Erythroblast (primary cell): ENCODE measurements around the gene CMBL.

Experiments used
- GATA1 ChIP-seq: IDR thresholded peaks from 2 replicates; pipeline ENCODE4 v1.6.1; 2011; ENCODE audit warnings: low read depth, mild to moderate bottlenecking, control low read depth, low read length, moderate library complexity
- POLR2A ChIP-seq: IDR thresholded peaks from 2 replicates; pipeline ENCODE4 v1.6.1; 2011; ENCODE audit warnings: mild to moderate bottlenecking, low read length

DNA sequence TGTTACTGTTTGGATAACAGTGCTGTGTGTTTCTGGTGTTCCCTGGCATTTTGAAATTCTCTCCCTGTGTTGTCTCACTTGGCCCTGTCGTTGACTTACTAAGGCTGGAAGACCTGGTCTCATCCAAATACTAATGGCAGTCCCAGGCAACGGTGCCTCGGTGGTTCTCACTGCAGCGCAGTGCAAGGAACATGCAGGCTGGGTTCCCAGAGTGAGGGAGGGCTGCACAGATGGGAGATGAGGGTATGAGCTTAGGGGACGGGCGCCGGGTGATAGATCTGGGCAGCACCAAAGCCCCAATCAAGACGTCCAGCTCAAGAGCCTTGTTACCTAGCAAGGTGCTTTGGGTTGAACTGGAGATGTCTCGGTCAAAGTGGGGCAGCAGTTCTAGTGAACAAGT lies 46.6 kb downstream of the CMBL start:
- TF ChIP-seq POLR2A (no peak), GATA1 (no peak)
